Liver (tissue), 9 donors: ENCODE data around the gene ABT1. TPM values are rescaled to one million over a fixed set of nuclear protein-coding genes. Genes with fewer than 3 reads are reported as not detected.
A peak's percentile ranks its signal among the peaks of the same experiment; 100 is the strongest.

Experiments
- DNase-seq: peaks from one replicate; pipeline ENCODE4 v3.0.0-alpha.2; 2017; ENCODE audit warnings: low spot score
- H3K27ac ChIP-seq, 2 donors: one replicate each; pipeline ENCODE4 v1.7.0; 2013; ENCODE audit warnings: inconsistent platforms in 2 of 2, low read length in 2 of 2, control low read depth in 1 of 2, low read depth in 1 of 2, mild to moderate bottlenecking in 1 of 2
- H3K27me3 ChIP-seq, 4 donors: one replicate each; pipeline versions ENCODE4 v1.6.1 to v1.7.0; 2013; ENCODE audit warnings: low read length in 3 of 4, inconsistent platforms in 1 of 4, mild to moderate bottlenecking in 1 of 4, moderate library complexity in 1 of 4; ENCODE audit not compliant: control insufficient read depth in 4 of 4, insufficient read depth in 4 of 4
- H3K36me3 ChIP-seq, 4 donors: one replicate each; pipeline versions ENCODE4 v1.6.1 to v1.7.0; 2013; ENCODE audit warnings: low read length in 3 of 4, mild to moderate bottlenecking in 3 of 4, low read depth in 1 of 4, moderate library complexity in 1 of 4; ENCODE audit not compliant: control insufficient read depth in 4 of 4, insufficient read depth in 3 of 4
- H3K4me1 ChIP-seq, 4 donors: one replicate each; pipeline versions ENCODE4 v1.6.1 to v1.7.0; 2013; ENCODE audit warnings: low read length in 3 of 4, mild to moderate bottlenecking in 3 of 4, moderate library complexity in 1 of 4; ENCODE audit not compliant: control insufficient read depth in 4 of 4, insufficient read depth in 4 of 4
- H3K4me3 ChIP-seq, 3 donors: one replicate each; pipeline versions ENCODE4 v1.6.1 to v1.7.0; 2013; ENCODE audit warnings: low read length in 3 of 3, control low read depth in 1 of 3, low read depth in 1 of 3, mild to moderate bottlenecking in 1 of 3
- H3K9ac ChIP-seq, 2 donors: one replicate each; pipeline ENCODE4 v1.7.0; 2013; ENCODE audit warnings: low read length in 2 of 2, mild to moderate bottlenecking in 2 of 2, moderate library complexity in 2 of 2, control low read depth in 1 of 2, low read depth in 1 of 2
- H3K9me3 ChIP-seq, 4 donors: one replicate each; pipeline versions ENCODE4 v1.6.1 to v1.7.0; 2013; ENCODE audit warnings: low read length in 3 of 4; ENCODE audit not compliant: control insufficient read depth in 4 of 4
- EGR1 ChIP-seq, 2 donors: IDR thresholded peaks; 2 replicates each; pipeline ENCODE4 v1.6.1; 2016 to 2018; ENCODE audit warnings: antibody characterized with exemption in 2 of 2, low read depth in 2 of 2
- FOXA1 ChIP-seq: IDR thresholded peaks from 2 replicates; pipeline ENCODE4 v1.6.1; 2016; ENCODE audit warnings: antibody characterized with exemption
- FOXA2 ChIP-seq: IDR thresholded peaks from 2 replicates; pipeline ENCODE4 v1.6.1; 2016; ENCODE audit warnings: antibody characterized with exemption
- GABPA ChIP-seq, 2 donors: IDR thresholded peaks in 1 of 2; conservative IDR thresholded peaks in 1 of 2; 2 replicates each; pipeline ENCODE4 v1.6.1; 2016; ENCODE audit warnings: antibody characterized with exemption in 2 of 2, mild to moderate bottlenecking in 1 of 2, moderate library complexity in 1 of 2
- HNF4A ChIP-seq, 2 donors: conservative IDR thresholded peaks; 2 replicates each; pipeline ENCODE4 v1.6.1; 2016; ENCODE audit warnings: antibody characterized with exemption in 2 of 2, mild to moderate bottlenecking in 2 of 2
- HNF4G ChIP-seq: IDR thresholded peaks from 2 replicates; pipeline ENCODE4 v1.6.1; 2016; ENCODE audit warnings: antibody characterized with exemption
- JUND ChIP-seq, 2 donors: IDR thresholded peaks; 2 replicates each; pipeline ENCODE4 v1.6.1; 2016; ENCODE audit warnings: antibody characterized with exemption in 2 of 2
- NR2F2 ChIP-seq: IDR thresholded peaks from 2 replicates; pipeline ENCODE4 v1.6.1; 2016; ENCODE audit warnings: antibody characterized with exemption
- RAD21 ChIP-seq, 2 donors: IDR thresholded peaks; 2 replicates each; pipeline ENCODE4 v1.6.1; 2016; ENCODE audit warnings: antibody characterized with exemption in 2 of 2, mild to moderate bottlenecking in 2 of 2
- RXRA ChIP-seq, 2 donors: IDR thresholded peaks; 2 replicates each; pipeline ENCODE4 v1.6.1; 2017 to 2018; ENCODE audit warnings: antibody characterized with exemption in 2 of 2, mild to moderate bottlenecking in 1 of 2
- SP1 ChIP-seq: IDR thresholded peaks from 2 replicates; pipeline ENCODE4 v1.6.1; 2018; ENCODE audit warnings: antibody characterized with exemption, mild to moderate bottlenecking
- TAF1 ChIP-seq: conservative IDR thresholded peaks from 2 replicates; pipeline ENCODE4 v1.6.1; 2016; ENCODE audit warnings: antibody characterized with exemption, mild to moderate bottlenecking
- YY1 ChIP-seq: IDR thresholded peaks from 2 replicates; pipeline ENCODE4 v1.6.1; 2016; ENCODE audit warnings: antibody characterized with exemption, mild to moderate bottlenecking
- WGBS: extraction: QIAGEN DNeasy Blood & Tissue Kit; methylation state at CpG from one replicate; pipeline ENCODE4 v1.1.7; 2013; 5-methylcytosine and 5-hydroxymethylcytosine counted together
- polyA plus RNA-seq, 2 donors: library from polyadenylated mRNA; stranded (reverse) in 1 of 2; unstranded in 1 of 2; fragments of 200-250 nt in 1 of 2; fragments of >200 nt in 1 of 2; fragmentation: Nextera tagmentation in 1 of 2; extraction: Ambion mirVana in 1 of 2; gene quantifications; one replicate each; pipeline versions ENCODE4 v1.2.1 to v1.2.3, GENCODE V29; 2013 to 2015
- total RNA-seq, 2 donors: library from RNA; depleted of rRNA; stranded (reverse); fragments of >200 nt; gene quantifications; one replicate each; pipeline ENCODE4 v1.2.3, GENCODE V29; 2014
- TF ChIP-seq, protein P1 (sequence below): IDR thresholded peaks from 2 replicates; pipeline ENCODE4 v1.6.1; 2016; ENCODE audit warnings: antibody characterized with exemption
- TF ChIP-seq, protein P2 (sequence below): IDR thresholded peaks from 2 replicates; pipeline ENCODE4 v1.6.1; 2016; ENCODE audit warnings: antibody characterized with exemption
- TF ChIP-seq, protein P3 (sequence below): fragments of 150-350 bp; IDR thresholded peaks from 2 replicates; pipeline ENCODE4 v1.5.1; 2017; ENCODE audit warnings: improper control_type of control experiment, low read depth, low read length; ENCODE audit not compliant: missing input control
- TF ChIP-seq, protein P4 (sequence below): IDR thresholded peaks from 2 replicates; pipeline ENCODE4 v1.6.1; 2016; ENCODE audit warnings: antibody characterized with exemption, mild to moderate bottlenecking
- donor health status: healthy.
- donor health status: healthy.
- donor health status: healthy.
- donor health status: healthy.
- donor health status: healthy.

ABT1 gene
- total and polyA plus RNA-seq, 4 donors, result 8.3 to 13.0 (median 10.0) TPM

DNA sequence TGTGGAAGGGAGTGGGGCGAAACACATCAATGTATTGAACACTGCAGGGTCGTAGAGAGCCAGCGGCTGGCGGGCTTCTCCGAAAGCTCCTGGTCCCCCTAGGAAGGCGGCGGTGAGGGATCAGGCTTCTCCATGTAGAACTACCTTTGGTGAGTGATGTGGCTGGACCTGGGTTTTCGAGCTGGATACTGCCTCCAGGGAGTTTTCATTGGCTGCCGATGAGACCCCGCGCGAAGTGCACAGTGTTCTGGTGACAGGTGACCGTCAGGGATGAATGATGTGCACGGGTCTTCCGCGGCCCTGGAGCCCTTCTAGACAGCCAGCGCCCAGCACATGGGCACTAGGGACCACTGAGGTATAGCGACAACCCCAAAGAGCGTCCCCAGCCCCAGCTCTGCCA is 16.4 kb downstream of the ABT1 start:
- H3K27me3 ChIP-seq, result peaks cover 0 to 14% (median 7%) of the 10 kb centered on the region in 4 donors

DNA sequence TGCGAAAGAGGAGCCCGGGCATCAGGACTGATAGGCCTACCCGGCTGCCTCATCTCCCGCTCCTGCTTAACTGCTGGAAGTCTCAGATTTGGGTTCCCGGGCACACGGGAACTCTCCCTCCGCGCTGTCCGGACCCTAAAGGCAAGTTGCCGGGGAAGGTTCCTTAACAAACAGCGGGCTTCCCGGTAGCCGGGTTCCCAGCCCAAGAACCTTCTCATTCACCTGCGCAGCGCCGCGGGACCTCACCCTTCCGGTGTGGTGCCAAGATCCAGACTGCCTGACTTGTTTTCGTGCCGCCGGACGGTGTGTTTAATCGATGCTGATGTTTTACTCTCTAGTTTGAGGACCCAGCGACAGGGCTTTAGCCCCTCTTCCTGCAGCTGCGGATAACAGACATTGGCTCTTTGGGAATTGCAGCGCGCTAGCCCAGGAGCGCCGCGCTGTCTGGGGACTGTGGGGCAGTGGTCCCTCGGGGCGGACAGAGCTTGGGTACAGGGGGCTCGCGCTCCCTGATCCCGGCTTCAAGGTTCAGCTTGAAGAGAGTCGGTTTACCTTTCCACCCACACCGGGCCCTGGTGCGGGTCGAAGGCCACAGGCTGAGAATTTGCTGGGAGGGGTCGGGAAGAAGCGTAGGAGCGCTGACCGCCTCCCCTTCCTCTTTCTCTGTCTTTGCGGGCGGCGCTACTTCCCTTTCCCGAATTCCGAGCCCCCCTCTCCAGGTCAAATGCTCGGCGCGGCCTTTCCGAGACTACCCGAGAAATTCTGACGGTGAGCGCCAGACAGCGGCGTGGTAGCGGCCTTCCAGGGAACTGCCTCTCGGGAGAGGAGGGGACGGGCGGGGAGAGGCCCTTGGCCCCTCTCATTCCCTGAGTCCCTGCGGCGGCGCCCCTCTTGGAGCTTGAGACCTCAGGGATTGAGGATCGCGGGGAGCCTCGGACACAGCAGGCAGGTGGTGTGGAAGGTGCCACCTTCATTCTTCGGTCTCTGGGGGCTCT is 17.2 kb downstream of the ABT1 start:
- peaks cover 2 to 9% (median 4%) of the 10 kb centered on the region in 4 donors for H3K4me1 ChIP-seq
- WGBS, result 5% methylated on average over 68 of the region's 68 CpGs
- peaks cover 0 to 12% (median 3%) of the 10 kb centered on the region in 4 donors for H3K9me3 ChIP-seq
- no peak overlapping the region for H3K9ac ChIP-seq
- TF ChIP-seq, protein P1, sequence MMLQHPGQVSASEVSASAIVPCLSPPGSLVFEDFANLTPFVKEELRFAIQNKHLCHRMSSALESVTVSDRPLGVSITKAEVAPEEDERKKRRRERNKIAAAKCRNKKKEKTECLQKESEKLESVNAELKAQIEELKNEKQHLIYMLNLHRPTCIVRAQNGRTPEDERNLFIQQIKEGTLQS, result no peak
- TF ChIP-seq YY1 (no peak), NR2F2 (no peak), HNF4A (conservative IDR thresholded peaks at IDR 0.05) (no peak), TAF1 (no peak), JUND (IDR thresholded peaks at IDR 0.05) (no peak), FOXA2 (no peak), EGR1 (IDR thresholded peaks at IDR 0.05; ENCODE audit: low read depth in 2 of 2) (no peak), RAD21 (IDR thresholded peaks at IDR 0.05) (no peak), GABPA (IDR thresholded peaks at IDR 0.05 in 1 of 2, conservative IDR thresholded peaks at IDR 0.05 in 1 of 2) (no peak), RXRA (IDR thresholded peaks at IDR 0.05) (no peak)
- TF ChIP-seq, protein P2, sequence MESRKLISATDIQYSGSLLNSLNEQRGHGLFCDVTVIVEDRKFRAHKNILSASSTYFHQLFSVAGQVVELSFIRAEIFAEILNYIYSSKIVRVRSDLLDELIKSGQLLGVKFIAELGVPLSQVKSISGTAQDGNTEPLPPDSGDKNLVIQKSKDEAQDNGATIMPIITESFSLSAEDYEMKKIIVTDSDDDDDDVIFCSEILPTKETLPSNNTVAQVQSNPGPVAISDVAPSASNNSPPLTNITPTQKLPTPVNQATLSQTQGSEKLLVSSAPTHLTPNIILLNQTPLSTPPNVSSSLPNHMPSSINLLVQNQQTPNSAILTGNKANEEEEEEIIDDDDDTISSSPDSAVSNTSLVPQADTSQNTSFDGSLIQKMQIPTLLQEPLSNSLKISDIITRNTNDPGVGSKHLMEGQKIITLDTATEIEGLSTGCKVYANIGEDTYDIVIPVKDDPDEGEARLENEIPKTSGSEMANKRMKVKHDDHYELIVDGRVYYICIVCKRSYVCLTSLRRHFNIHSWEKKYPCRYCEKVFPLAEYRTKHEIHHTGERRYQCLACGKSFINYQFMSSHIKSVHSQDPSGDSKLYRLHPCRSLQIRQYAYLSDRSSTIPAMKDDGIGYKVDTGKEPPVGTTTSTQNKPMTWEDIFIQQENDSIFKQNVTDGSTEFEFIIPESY, result no peak
- TF ChIP-seq, protein P3, sequence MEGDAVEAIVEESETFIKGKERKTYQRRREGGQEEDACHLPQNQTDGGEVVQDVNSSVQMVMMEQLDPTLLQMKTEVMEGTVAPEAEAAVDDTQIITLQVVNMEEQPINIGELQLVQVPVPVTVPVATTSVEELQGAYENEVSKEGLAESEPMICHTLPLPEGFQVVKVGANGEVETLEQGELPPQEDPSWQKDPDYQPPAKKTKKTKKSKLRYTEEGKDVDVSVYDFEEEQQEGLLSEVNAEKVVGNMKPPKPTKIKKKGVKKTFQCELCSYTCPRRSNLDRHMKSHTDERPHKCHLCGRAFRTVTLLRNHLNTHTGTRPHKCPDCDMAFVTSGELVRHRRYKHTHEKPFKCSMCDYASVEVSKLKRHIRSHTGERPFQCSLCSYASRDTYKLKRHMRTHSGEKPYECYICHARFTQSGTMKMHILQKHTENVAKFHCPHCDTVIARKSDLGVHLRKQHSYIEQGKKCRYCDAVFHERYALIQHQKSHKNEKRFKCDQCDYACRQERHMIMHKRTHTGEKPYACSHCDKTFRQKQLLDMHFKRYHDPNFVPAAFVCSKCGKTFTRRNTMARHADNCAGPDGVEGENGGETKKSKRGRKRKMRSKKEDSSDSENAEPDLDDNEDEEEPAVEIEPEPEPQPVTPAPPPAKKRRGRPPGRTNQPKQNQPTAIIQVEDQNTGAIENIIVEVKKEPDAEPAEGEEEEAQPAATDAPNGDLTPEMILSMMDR, result no peak
- peak overlapping the region in 2 of 3 donors; percentile 14 to 24 for H3K4me3 ChIP-seq
- H3K27ac ChIP-seq, result no peak overlapping the region
- H3K36me3 ChIP-seq, result no peaks in the 10 kb centered on the region
- H3K27me3 ChIP-seq, result peaks cover 0 to 14% (median 7%) of the 10 kb centered on the region in 4 donors
- DNase-seq, result no peak

More for the DNA sequence above, 16.4 kb downstream of the ABT1 start:
- WGBS, result 40% methylated on average over 19 of the region's 19 CpGs
- no peak for TF ChIP-seq GABPA (IDR thresholded peaks at IDR 0.05 in 1 of 2, conservative IDR thresholded peaks at IDR 0.05 in 1 of 2)
- TF ChIP-seq, protein P4, sequence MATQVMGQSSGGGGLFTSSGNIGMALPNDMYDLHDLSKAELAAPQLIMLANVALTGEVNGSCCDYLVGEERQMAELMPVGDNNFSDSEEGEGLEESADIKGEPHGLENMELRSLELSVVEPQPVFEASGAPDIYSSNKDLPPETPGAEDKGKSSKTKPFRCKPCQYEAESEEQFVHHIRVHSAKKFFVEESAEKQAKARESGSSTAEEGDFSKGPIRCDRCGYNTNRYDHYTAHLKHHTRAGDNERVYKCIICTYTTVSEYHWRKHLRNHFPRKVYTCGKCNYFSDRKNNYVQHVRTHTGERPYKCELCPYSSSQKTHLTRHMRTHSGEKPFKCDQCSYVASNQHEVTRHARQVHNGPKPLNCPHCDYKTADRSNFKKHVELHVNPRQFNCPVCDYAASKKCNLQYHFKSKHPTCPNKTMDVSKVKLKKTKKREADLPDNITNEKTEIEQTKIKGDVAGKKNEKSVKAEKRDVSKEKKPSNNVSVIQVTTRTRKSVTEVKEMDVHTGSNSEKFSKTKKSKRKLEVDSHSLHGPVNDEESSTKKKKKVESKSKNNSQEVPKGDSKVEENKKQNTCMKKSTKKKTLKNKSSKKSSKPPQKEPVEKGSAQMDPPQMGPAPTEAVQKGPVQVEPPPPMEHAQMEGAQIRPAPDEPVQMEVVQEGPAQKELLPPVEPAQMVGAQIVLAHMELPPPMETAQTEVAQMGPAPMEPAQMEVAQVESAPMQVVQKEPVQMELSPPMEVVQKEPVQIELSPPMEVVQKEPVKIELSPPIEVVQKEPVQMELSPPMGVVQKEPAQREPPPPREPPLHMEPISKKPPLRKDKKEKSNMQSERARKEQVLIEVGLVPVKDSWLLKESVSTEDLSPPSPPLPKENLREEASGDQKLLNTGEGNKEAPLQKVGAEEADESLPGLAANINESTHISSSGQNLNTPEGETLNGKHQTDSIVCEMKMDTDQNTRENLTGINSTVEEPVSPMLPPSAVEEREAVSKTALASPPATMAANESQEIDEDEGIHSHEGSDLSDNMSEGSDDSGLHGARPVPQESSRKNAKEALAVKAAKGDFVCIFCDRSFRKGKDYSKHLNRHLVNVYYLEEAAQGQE, result no peak
- no peak for TF ChIP-seq FOXA1
- TF ChIP-seq EGR1 (IDR thresholded peaks at IDR 0.05; ENCODE audit: low read depth in 2 of 2), result no peak
- no peak for TF ChIP-seq JUND (IDR thresholded peaks at IDR 0.05)
- TF ChIP-seq NR2F2, result no peak
- no peak for TF ChIP-seq RXRA (IDR thresholded peaks at IDR 0.05)
- no peak for TF ChIP-seq SP1
- TF ChIP-seq, protein P1, result no peak
- no peak for TF ChIP-seq HNF4G
- H3K27ac ChIP-seq, result no peak overlapping the region
- peaks cover 2 to 9% (median 4%) of the 10 kb centered on the region in 4 donors for H3K4me1 ChIP-seq
- H3K4me3 ChIP-seq, result no peak overlapping the region
- H3K36me3 ChIP-seq, result no peaks in the 10 kb centered on the region
- DNase-seq, result no peak
- H3K9ac ChIP-seq, result no peak overlapping the region
- H3K9me3 ChIP-seq, result peaks cover 0 to 12% (median 3%) of the 10 kb centered on the region in 4 donors
